ENCODE data around the gene STC2. TPM values are rescaled to one million over a fixed set of nuclear protein-coding genes. Genes with fewer than 3 reads are reported as not detected.

The STC2 gene
- total and polyA plus RNA-seq, 2 of the 4 experiments (the other 2 are of a cell fraction), result 87.5 to 270 TPM

- no peak overlapping the region for H2AFZ ChIP-seq (replicated peaks; ENCODE audit: low read length, poor library complexity)
- DNase-seq, result no peak
- ChIA-PET POLR2A (ENCODE audit: unreplicated experiment) (no interaction called here), CTCF (no interaction called here)
- no peak for ATAC-seq (ENCODE audit: low read depth)
- dilution Hi-C loops (cut with HindIII; ENCODE audit: low sequenced_read_pairs, unreplicated experiment), result no loop called here
- H3K18ac ChIP-seq (ENCODE audit: low read depth, low read length), result no peak overlapping the region
- H3K9ac ChIP-seq (ENCODE audit: low read depth, low read length), result no peak overlapping the region
- H2BK120ac ChIP-seq (ENCODE audit: low read depth, low read length), result no peak overlapping the region
- intact Hi-C loops (cut with micrococcal nuclease), result loop anchor here (5.0 kb wide), 1 partner anchor 1494 kb away; no protein-coding TSS in a partner anchor
- TF ChIP-seq CTCF (conservative IDR thresholded peaks at IDR 0.05; ENCODE audit: low read depth, low read length) (no peak), RAD21 (IDR thresholded peaks at IDR 0.05; ENCODE audit: low read length) (no peak), RFX5 (IDR thresholded peaks at IDR 0.05; ENCODE audit: low read depth, low read length) (no peak), FOS (IDR thresholded peaks at IDR 0.05; ENCODE audit: low read depth, low read length) (no peak), ELK1 (IDR thresholded peaks at IDR 0.05; ENCODE audit: borderline replicate concordance, low read depth, low read length) (no peak), RCOR1 (IDR thresholded peaks at IDR 0.05; ENCODE audit: insufficient replicate concordance, low read length) (no peak), BHLHE40 (IDR thresholded peaks at IDR 0.05; ENCODE audit: low read depth, low read length) (no peak), USF2 (IDR thresholded peaks at IDR 0.05; ENCODE audit: low read depth, low read length) (no peak), MAFK (IDR thresholded peaks at IDR 0.05; ENCODE audit: low read depth, low read length) (no peak)
- no peak overlapping the region for H3K14ac ChIP-seq (replicated peaks; ENCODE audit: low read depth, low read length)
- H3K79me1 ChIP-seq (ENCODE audit: low read depth in 1 of 2, low read length in 2 of 2), result no peaks in the 10 kb centered on the region
- no peak overlapping the region for H3K4ac ChIP-seq (ENCODE audit: low read depth, low read length)
- peaks cover 7% of the 10 kb centered on the region; the same call in 1 of the 2 replicates for H3K9me1 ChIP-seq (ENCODE audit: insufficient read depth, low read length)
- no peak overlapping the region for H3K4me3 ChIP-seq (ENCODE audit: insufficient read depth, low read depth, low read length)
- no peak overlapping the region for H2AK9ac ChIP-seq (replicated peaks; ENCODE audit: low read depth, low read length, poor library complexity)
- no peak overlapping the region for H2AK5ac ChIP-seq (ENCODE audit: low read depth, low read length)
- in situ Hi-C loops (cut with MboI; ENCODE audit: low sequenced_read_pairs), result no loop called here
- no peak overlapping the region for H3K4me2 ChIP-seq (ENCODE audit: low read depth, low read length)
- no peak overlapping the region for H2BK20ac ChIP-seq (ENCODE audit: low read depth, low read length)
- no peaks in the 10 kb centered on the region for H3K27me3 ChIP-seq (ENCODE audit: control insufficient read depth, insufficient read depth, low read length)
- H2BK15ac ChIP-seq (ENCODE audit: low read depth, low read length), result no peak overlapping the region
- no peak overlapping the region for H3K23ac ChIP-seq (ENCODE audit: low read depth, low read length)
- no peak overlapping the region for H2BK5ac ChIP-seq (ENCODE audit: low read depth, low read length, poor library complexity, severe bottlenecking)
- H4K91ac ChIP-seq (ENCODE audit: insufficient read depth, low read depth, low read length), result no peak overlapping the region
- no TSS peak for BruUV-seq (replicated peaks)
- peaks cover 3% of the 10 kb centered on the region; the same call in 1 of the 2 replicates for H4K20me1 ChIP-seq (ENCODE audit: insufficient read depth, low read length)
- H4K5ac ChIP-seq (ENCODE audit: low read depth, low read length), result no peak overlapping the region
- peaks cover 23% of the 10 kb centered on the region for H3K4me1 ChIP-seq (ENCODE audit: control insufficient read depth, insufficient read depth, low read length)
- no peak overlapping the region for H3K27ac ChIP-seq (ENCODE audit: insufficient read depth, low read length)
- peaks cover 4% of the 10 kb centered on the region for H3K9me3 ChIP-seq (ENCODE audit: control insufficient read depth, insufficient read depth, low read length)
- H3K36me3 ChIP-seq (ENCODE audit: control insufficient read depth, insufficient read depth, low read length), result no peaks in the 10 kb centered on the region
- no peak overlapping the region for H4K8ac ChIP-seq (ENCODE audit: low read depth in 2 of 2, low read length in 2 of 2)
- no peak overlapping the region for H3K56ac ChIP-seq (ENCODE audit: extremely low read depth, insufficient read depth, low read length)
Measured at GRCh38 chr5:173308226-173308625, 20.0 kb downstream of the STC2 start.

Data from IMR-90 (cell line).